SK-N-SH treated with all-trans-retinoic acid at 6 μM for 48 hours (cell line): ENCODE results near the gene MAP2K4.

Source experiments
- ARNTL ChIP-seq: fragments of 450-650 bp; formaldehyde crosslinking; IDR thresholded peaks from 2 replicates; pipeline ENCODE4 v1.5.0; 2020; ENCODE audit warnings: low read depth, mild to moderate bottlenecking, moderate library complexity, borderline replicate concordance
- BACH2 ChIP-seq: fragments of 250-450 bp; sonication (Bioruptor Pico); IDR thresholded peaks from 2 replicates; pipeline ENCODE4 v1.9.0; 2021; ENCODE audit warnings: mild to moderate bottlenecking, borderline replicate concordance
- CSDC2 ChIP-seq: fragments of 250-450 bp; sonication (Bioruptor Pico); IDR thresholded peaks from 2 replicates; pipeline ENCODE4 v1.5.0; 2020; ENCODE audit warnings: mild to moderate bottlenecking, moderate library complexity
- GLIS3 ChIP-seq: fragments of 250-450 bp; sonication (Bioruptor Pico); IDR thresholded peaks from 2 replicates; pipeline ENCODE4 v1.5.0; 2020; ENCODE audit warnings: mild to moderate bottlenecking, moderate library complexity
- ISL1 ChIP-seq: fragments of 250-450 bp; sonication (Bioruptor Pico); IDR thresholded peaks from 2 replicates; pipeline ENCODE4 v2.1.2; 2022; ENCODE audit warnings: mild to moderate bottlenecking, moderate library complexity
- OSR1 ChIP-seq: fragments of 250-450 bp; sonication (Bioruptor Pico); IDR thresholded peaks from 2 replicates; pipeline ENCODE4 v1.8.0; 2022; ENCODE audit warnings: moderate library complexity, mild to moderate bottlenecking, inconsistent platforms
- PPARA ChIP-seq: fragments of 250-450 bp; sonication (Bioruptor Pico); IDR thresholded peaks from 2 replicates; pipeline ENCODE4 v1.5.0; 2020; ENCODE audit warnings: mild to moderate bottlenecking, borderline replicate concordance
- ZFP3 ChIP-seq: fragments of 250-450 bp; sonication (Bioruptor Pico); IDR thresholded peaks from 2 replicates; pipeline ENCODE4 v1.5.0; 2020; ENCODE audit warnings: mild to moderate bottlenecking, moderate library complexity
- ZFP30 ChIP-seq: fragments of 450-650 bp; formaldehyde crosslinking; IDR thresholded peaks from 2 replicates; pipeline ENCODE4 v1.5.0; 2022; ENCODE audit warnings: mild to moderate bottlenecking, moderate library complexity
- ZNF565 ChIP-seq: fragments of 450-650 bp; formaldehyde crosslinking; conservative IDR thresholded peaks from 2 replicates; pipeline ENCODE4 v1.5.0; 2020; ENCODE audit warnings: low read depth, mild to moderate bottlenecking, moderate library complexity
- ZNF8 ChIP-seq: fragments of 450-650 bp; formaldehyde crosslinking; IDR thresholded peaks from 2 replicates; pipeline ENCODE4 v1.5.0; 2020; ENCODE audit warnings: mild to moderate bottlenecking, moderate library complexity
- TF ChIP-seq, protein P1 (sequence below): fragments of 250-450 bp; sonication (Bioruptor Pico); IDR thresholded peaks from 2 replicates; pipeline ENCODE4 v1.5.1; 2020; ENCODE audit warnings: low read depth, mild to moderate bottlenecking, moderate library complexity

DNA sequence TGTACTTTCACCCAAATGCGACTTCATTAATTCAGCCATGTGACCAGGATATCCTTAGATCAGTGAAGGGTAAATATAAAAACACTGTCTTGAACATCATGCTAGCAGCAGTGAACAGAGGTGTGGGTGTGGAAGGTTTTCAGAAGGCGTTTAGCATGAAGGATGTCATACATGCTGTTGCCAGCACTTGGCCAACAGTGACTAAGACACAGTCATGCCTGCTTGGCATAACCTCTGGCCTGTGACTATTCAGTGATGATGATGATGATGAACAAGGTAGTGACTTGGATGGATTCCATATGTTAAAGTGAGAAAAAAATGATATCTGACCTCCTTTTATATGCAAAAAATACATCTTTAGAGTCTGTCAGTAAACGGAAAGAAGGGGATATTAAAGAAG is 97.9 kb downstream of the MAP2K4 start:
- TF ChIP-seq ZFP30 (CRISPR knock-in tag) = no peak
- no peak for TF ChIP-seq BACH2 (CRISPR knock-in tag)
- TF ChIP-seq ARNTL (CRISPR knock-in tag) = no peak
- no peak for TF ChIP-seq ZNF8
- TF ChIP-seq ISL1 (CRISPR knock-in tag) = no peak
- no peak for TF ChIP-seq PPARA
- no peak for TF ChIP-seq OSR1 (CRISPR knock-in tag)
- TF ChIP-seq ZFP3 (CRISPR knock-in tag) = no peak
- TF ChIP-seq GLIS3 (CRISPR knock-in tag) = no peak
- TF ChIP-seq, protein P1, sequence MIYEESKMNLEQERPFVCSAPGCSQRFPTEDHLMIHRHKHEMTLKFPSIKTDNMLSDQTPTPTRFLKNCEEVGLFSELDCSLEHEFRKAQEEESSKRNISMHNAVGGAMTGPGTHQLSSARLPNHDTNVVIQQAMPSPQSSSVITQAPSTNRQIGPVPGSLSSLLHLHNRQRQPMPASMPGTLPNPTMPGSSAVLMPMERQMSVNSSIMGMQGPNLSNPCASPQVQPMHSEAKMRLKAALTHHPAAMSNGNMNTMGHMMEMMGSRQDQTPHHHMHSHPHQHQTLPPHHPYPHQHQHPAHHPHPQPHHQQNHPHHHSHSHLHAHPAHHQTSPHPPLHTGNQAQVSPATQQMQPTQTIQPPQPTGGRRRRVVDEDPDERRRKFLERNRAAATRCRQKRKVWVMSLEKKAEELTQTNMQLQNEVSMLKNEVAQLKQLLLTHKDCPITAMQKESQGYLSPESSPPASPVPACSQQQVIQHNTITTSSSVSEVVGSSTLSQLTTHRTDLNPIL (CRISPR knock-in tag) = no peak
- no peak for TF ChIP-seq ZNF565 (CRISPR knock-in tag)
- no peak for TF ChIP-seq CSDC2 (CRISPR knock-in tag)
